ENCODE results near the gene EMILIN1. TPM values are rescaled to one million over a fixed set of nuclear protein-coding genes. Genes with fewer than 3 reads are reported as not detected.

The EMILIN1 gene
- polyA plus RNA-seq, 1 of the 3 experiments (the other 2 are of a cell fraction): 286 TPM

DNA sequence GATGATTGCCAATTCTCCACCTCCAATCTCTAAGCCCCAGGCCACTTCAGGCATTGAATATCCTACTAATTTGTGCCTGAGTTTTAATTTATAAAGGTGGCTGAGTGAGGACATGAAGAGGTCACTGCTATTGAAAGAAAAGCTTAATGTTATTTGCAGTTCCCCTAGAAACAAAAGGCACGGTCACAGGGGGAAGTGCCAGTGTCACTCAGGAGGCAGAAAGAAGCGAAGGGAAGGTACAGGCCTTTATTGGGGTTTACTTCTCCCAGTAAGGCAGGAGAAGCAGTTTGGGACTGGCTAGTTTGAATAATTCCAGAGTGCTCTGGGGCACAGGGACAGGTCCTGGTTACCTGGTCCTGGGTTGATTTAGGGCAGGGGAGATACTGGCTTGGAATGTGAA lies 43.5 kb downstream of the EMILIN1 start:
- Histone ChIP-seq H2AFZ (ENCODE audit: low read depth) (no peak overlapping the region), H3K9me2 (no peaks in the 10 kb centered on the region), H3K4me2 (no peak overlapping the region), H3K27ac (ENCODE audit: low read depth in 2 of 2, low read length in 1 of 2) (no peak overlapping the region), H3F3A (replicated peaks; ENCODE audit: insufficient read depth) (peaks cover 3% of the 10 kb centered on the region), H3K9ac (no peak overlapping the region), H3K4me1 (ENCODE audit: control insufficient read depth in 1 of 2, insufficient read depth in 2 of 2, low read depth in 1 of 2, low read length in 1 of 2) (peaks cover 0 to 22% of the 10 kb centered on the region in 2 experiments; a peak in 1 of 4 replicates), H3K4me3 (ENCODE audit: low read depth in 2 of 2, low read length in 1 of 2) (no peak overlapping the region), H3K27me3 (ENCODE audit: insufficient read depth) (no peaks in the 10 kb centered on the region), H3K79me2 (ENCODE audit: insufficient read depth) (no peaks in the 10 kb centered on the region), H4K20me1 (ENCODE audit: insufficient read depth) (no peaks in the 10 kb centered on the region), H3K36me3 (replicated peaks in 1 of 2; ENCODE audit: control insufficient read depth in 1 of 2, insufficient read depth in 2 of 2, low read length in 1 of 2) (no peaks in the 10 kb centered on the region), H3K9me3 (no peaks in the 10 kb centered on the region)
- 82% methylated on average over 2 of the region's 2 CpGs for WGBS (ENCODE audit: low lambda C conversion rate)
- POLR2A ChIA-PET: no interaction called here
- no peak for TF ChIP-seq JUND (IDR thresholded peaks at IDR 0.05)
- no peak for TF ChIP-seq PBX3 (IDR thresholded peaks at IDR 0.05)
- no peak for TF ChIP-seq GABPA (IDR thresholded peaks at IDR 0.05; ENCODE audit: low read depth)
- TF ChIP-seq ELF1 (IDR thresholded peaks at IDR 0.05): no peak
- no peak for TF ChIP-seq TAF1 (IDR thresholded peaks at IDR 0.05; ENCODE audit: borderline replicate concordance, low read depth, low read length)
- no peak for TF ChIP-seq POLR2AphosphoS5 (IDR thresholded peaks at IDR 0.05; ENCODE audit: low read depth, low read length)
- TF ChIP-seq TEAD4 (IDR thresholded peaks at IDR 0.05; ENCODE audit: borderline replicate concordance, insufficient read depth): no peak
- TF ChIP-seq, protein P1, sequence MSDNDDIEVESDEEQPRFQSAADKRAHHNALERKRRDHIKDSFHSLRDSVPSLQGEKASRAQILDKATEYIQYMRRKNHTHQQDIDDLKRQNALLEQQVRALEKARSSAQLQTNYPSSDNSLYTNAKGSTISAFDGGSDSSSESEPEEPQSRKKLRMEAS (IDR thresholded peaks at IDR 0.05; ENCODE audit: low read depth): no peak
- TF ChIP-seq EZH2phosphoT487 (IDR thresholded peaks at IDR 0.05; ENCODE audit: borderline replicate concordance, low read depth): no peak
- no peak for TF ChIP-seq NRF1 (IDR thresholded peaks at IDR 0.05; ENCODE audit: low read depth, low read length)
- TF ChIP-seq MXI1 (IDR thresholded peaks at IDR 0.05; ENCODE audit: low read depth, low read length): no peak
- no peak for TF ChIP-seq YY1 (IDR thresholded peaks at IDR 0.05; ENCODE audit: low read depth)
- CTCF ChIA-PET: interaction anchor here (0.7 to 1.5 kb wide), 2 partner anchors 15 to 70 kb away, joined by 3 to 4 read pairs; no protein-coding TSS in a partner anchor
- DNase-seq: no peak

GRCh38 chr2:27122791-27123190 lies 44.4 kb downstream of the EMILIN1 start:
- DNase-seq: no peak
- 94% methylated on average over 7 of the region's 7 CpGs for WGBS (ENCODE audit: low lambda C conversion rate)
- peak overlapping the region in 1 of 2 experiments; percentile 64; a peak in 1 of 4 replicates for H3K27ac ChIP-seq (ENCODE audit: low read depth in 2 of 2, low read length in 1 of 2)
- POLR2A ChIA-PET: interaction anchor here (1.0 to 2.1 kb wide), 5 partner anchors 11 to 51 kb away, joined by 3 to 18 read pairs (median 5); partner anchors contain the start of genes KHK, OST4 and PREB
- H3K4me1 ChIP-seq (ENCODE audit: control insufficient read depth in 1 of 2, insufficient read depth in 2 of 2, low read depth in 1 of 2, low read length in 1 of 2): peaks cover 0 to 21% of the 10 kb centered on the region in 2 experiments; a peak in 1 of 4 replicates
- H3K9me3 ChIP-seq: no peaks in the 10 kb centered on the region
- no peak overlapping the region; a peak in 1 of 4 replicates for H3K4me3 ChIP-seq (ENCODE audit: low read depth in 2 of 2, low read length in 1 of 2)
- no peaks in the 10 kb centered on the region for H3K36me3 ChIP-seq (replicated peaks in 1 of 2; ENCODE audit: control insufficient read depth in 1 of 2, insufficient read depth in 2 of 2, low read length in 1 of 2)
- H3K79me2 ChIP-seq (ENCODE audit: insufficient read depth): no peaks in the 10 kb centered on the region
- no peak overlapping the region for H3K9ac ChIP-seq
- no peaks in the 10 kb centered on the region for H4K20me1 ChIP-seq (ENCODE audit: insufficient read depth)
- H2AFZ ChIP-seq (ENCODE audit: low read depth): 0 out of 2 replicates have a peak overlapping the region, but pooled peaks have one; percentile 94
- no peak overlapping the region; the same call in 1 of the 2 replicates for H3K4me2 ChIP-seq
- H3K27me3 ChIP-seq (ENCODE audit: insufficient read depth): no peaks in the 10 kb centered on the region
- peaks cover 3% of the 10 kb centered on the region for H3F3A ChIP-seq (replicated peaks; ENCODE audit: insufficient read depth)
- H3K9me2 ChIP-seq: no peaks in the 10 kb centered on the region
- CTCF ChIA-PET: interaction anchor here (0.9 to 2.4 kb wide), 12 partner anchors 9 to 181 kb away, joined by 3 to 20 read pairs (median 5); partner anchors contain the start of gene PREB
- TF ChIP-seq PBX3 (IDR thresholded peaks at IDR 0.05): no peak
- TF ChIP-seq, protein P2, sequence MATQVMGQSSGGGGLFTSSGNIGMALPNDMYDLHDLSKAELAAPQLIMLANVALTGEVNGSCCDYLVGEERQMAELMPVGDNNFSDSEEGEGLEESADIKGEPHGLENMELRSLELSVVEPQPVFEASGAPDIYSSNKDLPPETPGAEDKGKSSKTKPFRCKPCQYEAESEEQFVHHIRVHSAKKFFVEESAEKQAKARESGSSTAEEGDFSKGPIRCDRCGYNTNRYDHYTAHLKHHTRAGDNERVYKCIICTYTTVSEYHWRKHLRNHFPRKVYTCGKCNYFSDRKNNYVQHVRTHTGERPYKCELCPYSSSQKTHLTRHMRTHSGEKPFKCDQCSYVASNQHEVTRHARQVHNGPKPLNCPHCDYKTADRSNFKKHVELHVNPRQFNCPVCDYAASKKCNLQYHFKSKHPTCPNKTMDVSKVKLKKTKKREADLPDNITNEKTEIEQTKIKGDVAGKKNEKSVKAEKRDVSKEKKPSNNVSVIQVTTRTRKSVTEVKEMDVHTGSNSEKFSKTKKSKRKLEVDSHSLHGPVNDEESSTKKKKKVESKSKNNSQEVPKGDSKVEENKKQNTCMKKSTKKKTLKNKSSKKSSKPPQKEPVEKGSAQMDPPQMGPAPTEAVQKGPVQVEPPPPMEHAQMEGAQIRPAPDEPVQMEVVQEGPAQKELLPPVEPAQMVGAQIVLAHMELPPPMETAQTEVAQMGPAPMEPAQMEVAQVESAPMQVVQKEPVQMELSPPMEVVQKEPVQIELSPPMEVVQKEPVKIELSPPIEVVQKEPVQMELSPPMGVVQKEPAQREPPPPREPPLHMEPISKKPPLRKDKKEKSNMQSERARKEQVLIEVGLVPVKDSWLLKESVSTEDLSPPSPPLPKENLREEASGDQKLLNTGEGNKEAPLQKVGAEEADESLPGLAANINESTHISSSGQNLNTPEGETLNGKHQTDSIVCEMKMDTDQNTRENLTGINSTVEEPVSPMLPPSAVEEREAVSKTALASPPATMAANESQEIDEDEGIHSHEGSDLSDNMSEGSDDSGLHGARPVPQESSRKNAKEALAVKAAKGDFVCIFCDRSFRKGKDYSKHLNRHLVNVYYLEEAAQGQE (IDR thresholded peaks at IDR 0.05; ENCODE audit: low read depth, low read length): no peak
- TF ChIP-seq YY1 (IDR thresholded peaks at IDR 0.05; ENCODE audit: low read depth): no peak
- TF ChIP-seq GATA2 (CRISPR knock-in tag; IDR thresholded peaks at IDR 0.05): no peak
- no peak for TF ChIP-seq POLR2AphosphoS5 (IDR thresholded peaks at IDR 0.05; ENCODE audit: low read depth, low read length)
- no peak for TF ChIP-seq GABPA (IDR thresholded peaks at IDR 0.05; ENCODE audit: low read depth)
- TF ChIP-seq RFX5 (IDR thresholded peaks at IDR 0.05; ENCODE audit: low read length): no peak
- TF ChIP-seq RCOR1 (IDR thresholded peaks at IDR 0.05; ENCODE audit: low read length): no peak
- TF ChIP-seq SMC3 (IDR thresholded peaks at IDR 0.05; ENCODE audit: low read depth, low read length): no peak
- no peak for TF ChIP-seq FOXM1 (IDR thresholded peaks at IDR 0.05; ENCODE audit: low read depth)
- no peak for TF ChIP-seq CHD2 (IDR thresholded peaks at IDR 0.05; ENCODE audit: low read length, partially characterized antibody)
- no peak for TF ChIP-seq RAD21 (IDR thresholded peaks at IDR 0.05; ENCODE audit: low read length)
- TF ChIP-seq SIN3A (IDR thresholded peaks at IDR 0.05; ENCODE audit: borderline replicate concordance, low read depth, low read length): no peak
- no peak for TF ChIP-seq ELF1 (IDR thresholded peaks at IDR 0.05)
- no peak for TF ChIP-seq TAF1 (IDR thresholded peaks at IDR 0.05; ENCODE audit: borderline replicate concordance, low read depth, low read length)
- no peak for TF ChIP-seq NRF1 (IDR thresholded peaks at IDR 0.05; ENCODE audit: low read depth, low read length)
- TF ChIP-seq FOXJ3 (CRISPR knock-in tag; IDR thresholded peaks at IDR 0.05): no peak
- TF ChIP-seq, protein P1 (IDR thresholded peaks at IDR 0.05; ENCODE audit: low read depth): no peak

Data from SK-N-SH (cell line).